HuH-7 (cell line): ENCODE measurements around the gene AGBL1.

ENCODE experiments used
- DNase-seq: peaks from one replicate; pipeline ENCODE4 v3.0.0; 2011; ENCODE audit warnings: low spot score

The AGBL1 gene

DNA sequence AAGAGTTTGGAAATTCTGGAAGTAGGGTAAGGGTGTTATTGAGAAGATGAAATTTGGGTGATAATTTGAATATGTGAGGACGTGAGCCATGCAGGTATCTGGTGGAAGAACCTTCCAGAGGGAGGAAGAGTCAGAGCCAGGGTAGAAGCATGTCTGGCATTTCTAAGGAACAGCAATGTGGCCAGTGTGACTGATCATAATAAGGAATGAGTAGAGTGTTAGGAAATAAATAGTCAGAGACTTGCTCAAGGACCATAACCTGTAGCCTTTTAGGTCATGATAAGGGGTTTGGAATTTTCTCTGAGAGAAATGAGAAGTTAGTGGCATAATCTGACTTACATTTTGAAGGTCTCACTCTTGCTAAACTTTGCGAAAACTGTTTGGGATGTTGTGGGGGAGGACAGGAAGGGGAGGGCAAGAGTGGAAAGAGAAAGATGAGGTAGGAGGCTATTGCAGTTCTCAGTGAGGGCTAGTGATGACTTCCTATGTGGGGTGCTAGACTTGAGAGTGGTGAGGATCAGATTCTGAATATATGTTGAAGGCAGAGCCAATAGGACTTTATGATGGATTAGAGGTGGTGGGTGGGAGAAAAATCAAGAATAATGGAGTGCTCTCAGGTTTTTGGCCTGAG, 568.3 kb downstream of the AGBL1 start:
- DNase-seq = no peak

DNA sequence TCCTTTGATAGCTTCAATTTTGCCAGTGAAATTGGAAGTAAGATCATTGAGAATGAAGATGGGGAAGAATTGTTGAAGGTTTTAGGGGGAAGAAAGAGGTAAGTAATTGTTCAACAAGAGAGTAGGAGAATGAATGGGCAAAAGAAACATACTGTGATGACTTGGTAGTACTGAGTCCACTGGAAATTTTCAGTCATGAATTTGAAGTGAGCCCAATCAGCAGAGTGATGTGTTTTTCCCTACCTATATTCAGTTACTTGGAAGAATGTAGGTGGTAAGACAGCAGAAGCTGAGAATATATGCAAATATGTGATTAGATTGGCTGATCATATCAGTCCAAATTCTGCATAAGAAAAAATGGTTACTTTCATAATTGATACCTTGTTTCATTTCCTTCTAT, 569.6 kb downstream of the AGBL1 start:
- no peak for DNase-seq

DNA sequence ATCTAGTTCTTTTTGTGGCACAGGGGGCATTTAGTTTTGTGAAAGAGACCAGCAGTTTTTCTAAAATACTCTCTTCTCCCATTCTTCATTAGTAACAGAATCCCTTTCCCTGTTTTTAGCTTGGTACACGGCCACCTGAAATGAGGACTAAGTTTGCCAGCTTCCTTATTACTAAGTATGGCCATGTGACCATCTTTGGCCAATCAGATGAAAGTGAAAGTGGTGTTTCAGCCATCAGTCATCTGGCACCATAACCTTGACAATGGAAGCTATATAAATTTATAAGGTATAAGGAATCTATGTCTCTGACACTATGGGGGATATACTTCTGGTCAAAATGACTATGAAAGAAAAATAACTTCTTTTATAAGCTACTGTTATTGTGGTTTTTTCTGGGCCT, 570.4 kb downstream of the AGBL1 start:
- no peak for DNase-seq

DNA sequence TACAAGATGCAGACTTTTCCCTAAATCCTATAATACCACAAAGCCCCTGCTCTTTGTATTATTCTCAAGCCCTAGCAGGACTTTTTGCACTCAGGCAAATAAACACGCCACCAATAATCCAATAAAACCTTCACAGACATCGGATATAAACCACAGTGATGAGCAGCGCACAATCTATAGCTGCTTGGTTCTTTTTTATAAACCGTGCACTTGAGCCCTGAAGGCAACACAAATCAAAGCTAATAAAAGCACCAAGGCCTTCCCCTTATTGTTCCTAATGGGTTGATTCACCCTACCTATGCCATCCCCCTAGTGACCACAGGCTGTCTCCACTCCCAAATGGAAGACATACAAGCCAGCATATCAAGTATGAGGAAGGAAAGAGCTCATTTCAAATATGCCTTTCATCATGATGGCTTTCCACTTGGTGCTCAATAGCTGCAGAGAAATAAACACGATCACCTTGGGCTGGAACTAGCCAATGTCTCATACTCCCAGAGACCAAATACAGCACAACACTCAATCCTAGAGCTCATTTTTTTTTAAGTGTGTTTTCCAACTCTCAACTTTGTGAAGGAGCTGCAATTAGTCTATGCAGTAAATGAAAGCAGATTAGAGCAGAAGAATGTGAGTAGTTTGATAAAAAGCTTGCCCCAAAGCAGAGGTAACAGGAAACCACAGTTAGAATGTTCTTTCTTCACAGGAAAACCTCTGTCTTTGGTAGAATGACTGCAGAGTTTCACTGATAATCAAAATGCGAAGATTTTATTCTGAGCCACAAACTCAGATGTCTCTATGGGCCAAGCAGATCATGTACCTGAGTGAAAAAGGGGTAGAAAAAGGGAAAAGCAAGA, 573.9 kb downstream of the AGBL1 start:
- no peak for DNase-seq

DNA sequence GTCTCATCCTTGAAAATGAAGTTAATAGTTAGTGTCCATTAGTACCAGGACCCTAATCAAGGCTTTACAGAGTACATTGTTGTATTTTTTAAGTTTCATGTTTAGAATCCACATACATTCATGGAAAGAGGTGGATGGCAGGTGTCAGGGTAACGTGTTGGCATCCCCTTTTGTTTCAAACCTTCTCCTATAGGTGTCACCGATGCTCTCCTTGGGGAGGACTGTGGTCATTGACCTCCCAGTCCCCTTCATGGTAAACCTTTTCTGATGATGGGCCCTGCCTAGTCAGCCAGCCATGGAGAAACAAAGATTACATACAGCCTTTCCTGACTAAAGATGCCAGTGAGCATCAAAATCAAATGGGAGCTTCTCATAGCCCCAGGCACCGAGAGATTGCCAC, 574.8 kb downstream of the AGBL1 start:
- no peak for DNase-seq

DNA sequence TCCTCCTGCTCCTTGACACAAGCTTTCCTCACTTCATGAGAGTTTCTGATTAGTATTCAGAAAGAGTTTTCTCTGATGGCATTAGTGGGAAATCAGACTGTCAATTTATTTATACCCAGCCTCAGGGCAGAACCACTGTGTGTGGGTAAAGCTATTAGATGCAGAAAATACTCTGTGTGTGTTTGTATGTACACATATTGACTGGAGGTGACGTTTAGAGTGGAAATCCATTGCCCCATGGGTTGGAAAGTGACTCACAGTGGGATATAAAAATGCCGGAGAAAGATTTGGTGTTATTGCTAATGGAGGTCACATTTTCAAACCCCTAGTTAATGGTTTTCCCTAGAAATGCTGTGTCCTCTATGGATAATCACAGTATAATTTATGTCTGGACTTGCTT, 577.6 kb downstream of the AGBL1 start:
- no peak for DNase-seq

DNA sequence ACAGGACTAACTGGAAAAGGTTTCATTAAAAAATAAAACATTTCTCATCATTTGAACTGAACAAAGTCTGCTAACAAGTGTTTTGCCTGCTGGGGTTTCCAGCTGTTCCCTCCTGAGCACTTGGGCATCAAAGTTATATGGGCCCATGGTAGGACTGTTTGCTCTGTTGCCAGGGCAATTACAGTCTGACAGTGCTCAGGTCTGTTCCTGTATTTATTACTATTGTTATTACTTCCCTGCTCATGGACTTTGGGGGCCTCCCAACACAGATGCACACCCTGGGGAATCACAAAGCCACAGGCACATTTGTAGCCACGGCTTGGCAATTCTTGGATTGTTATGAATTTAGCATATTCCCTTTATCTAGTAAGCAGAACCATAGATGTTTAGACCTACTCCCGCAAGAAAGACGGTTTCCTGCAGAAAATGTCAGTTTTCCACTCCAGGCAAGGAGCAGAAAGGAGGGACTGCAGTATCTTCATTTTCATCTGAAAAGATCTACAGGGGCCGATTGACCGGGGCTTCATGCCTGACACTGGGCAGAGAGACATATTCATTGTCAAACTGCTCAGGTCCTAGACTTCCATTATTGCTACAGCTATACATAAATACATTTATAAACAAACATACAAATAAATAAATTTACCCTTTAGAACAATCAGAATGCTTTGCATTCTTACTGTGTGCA, 580.2 kb downstream of the AGBL1 start:
- DNase-seq = no peak

GRCh38 chr15:86661580-86661979, 581.9 kb downstream of the AGBL1 start:
- no peak for DNase-seq

DNA sequence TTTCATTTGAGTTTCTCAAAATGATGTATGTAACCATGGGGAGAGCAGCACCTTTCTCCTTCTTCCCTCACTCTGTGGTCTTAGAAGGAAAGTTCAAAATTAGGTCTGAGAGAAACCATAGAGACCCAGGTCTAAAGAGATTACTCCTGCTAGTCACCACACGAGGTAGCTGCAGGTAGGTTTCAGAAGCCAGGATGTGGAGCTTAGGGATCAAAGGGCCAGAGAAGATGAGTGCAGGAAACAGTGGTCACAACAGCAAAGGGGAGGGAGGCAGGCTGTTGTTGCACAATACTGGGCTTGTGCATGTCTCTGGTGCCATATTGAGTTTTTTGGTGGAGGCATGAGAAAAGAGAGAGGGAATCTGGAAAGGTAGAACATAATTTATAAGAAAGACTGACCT, 583.6 kb downstream of the AGBL1 start:
- no peak for DNase-seq

- DNase-seq = no peak
These were observed 584.3 kb downstream of the AGBL1 start for GRCh38 chr15:86663979-86664378.

DNA sequence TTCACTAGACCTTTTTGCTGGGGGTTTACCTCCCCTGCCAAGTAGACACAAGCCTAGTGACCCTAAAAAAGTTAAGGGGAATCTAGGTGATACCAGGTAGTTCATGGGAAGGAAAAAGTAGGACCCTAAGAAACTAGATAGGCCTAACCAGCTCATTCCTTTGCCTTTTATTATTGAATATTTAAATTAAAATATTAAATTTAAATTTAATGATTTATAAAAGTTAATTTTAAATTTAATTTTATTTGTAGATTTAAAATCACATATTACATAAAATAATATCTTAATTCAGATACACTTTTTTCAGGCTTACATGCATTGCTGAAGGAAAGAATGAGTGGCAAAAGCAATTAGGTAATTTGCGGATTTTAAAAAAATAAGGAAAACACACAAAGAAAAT, 584.9 kb downstream of the AGBL1 start:
- no peak for DNase-seq

GRCh38 chr15:86676002-86676401, 596.3 kb downstream of the AGBL1 start:
- DNase-seq = no peak

- DNase-seq = no peak
These were observed 597.6 kb downstream of the AGBL1 start for GRCh38 chr15:86677278-86677677.

GRCh38 chr15:86685263-86685662, 605.6 kb downstream of the AGBL1 start:
- DNase-seq = no peak

DNA sequence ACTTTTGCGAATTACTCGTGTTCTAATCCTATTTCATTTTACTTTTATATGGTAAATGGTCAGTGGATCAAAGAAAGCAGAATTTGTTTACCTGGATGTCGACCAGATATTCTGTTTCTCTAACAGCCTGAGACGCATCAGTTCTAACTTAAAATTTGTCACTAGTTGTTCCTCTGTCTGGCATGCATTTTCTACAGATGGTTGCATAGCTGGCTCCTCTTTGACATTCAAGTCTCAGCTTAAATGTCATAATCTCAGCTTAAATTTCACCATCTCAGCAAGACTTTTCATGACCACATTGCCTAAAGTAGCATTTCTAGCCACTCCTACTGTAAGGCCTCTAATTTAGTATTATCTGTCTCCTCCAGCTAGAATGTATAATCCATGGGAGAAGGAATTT, 609.3 kb downstream of the AGBL1 start:
- DNase-seq = no peak

- DNase-seq = no peak
These were observed 610.9 kb downstream of the AGBL1 start for GRCh38 chr15:86690566-86690965.

GRCh38 chr15:86691091-86691663, 611.5 kb downstream of the AGBL1 start:
- no peak for DNase-seq

- DNase-seq = no peak
These were observed 621.4 kb downstream of the AGBL1 start for GRCh38 chr15:86700864-86701610.

GRCh38 chr15:86701611-86701963, 621.9 kb downstream of the AGBL1 start:
- DNase-seq = no peak

DNA sequence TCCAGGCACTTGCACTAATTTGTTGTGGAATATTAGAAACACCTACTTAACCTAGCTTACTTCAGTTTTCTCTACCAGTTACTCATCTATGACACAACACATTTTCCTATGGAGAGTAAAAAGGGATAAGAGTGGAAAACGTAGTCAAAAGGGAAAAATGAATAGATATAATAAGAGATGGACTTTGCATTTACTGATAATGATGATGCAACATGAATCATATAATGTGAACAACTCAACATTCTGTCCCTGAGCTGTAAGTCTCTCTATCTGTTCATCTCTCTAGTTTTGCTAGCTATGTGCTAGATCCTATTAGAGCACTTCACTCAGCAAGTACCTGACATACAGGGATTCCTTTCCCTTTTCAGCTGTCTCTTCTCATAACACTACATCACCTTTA, 627.1 kb downstream of the AGBL1 start:
- DNase-seq = no peak

GRCh38 chr15:86711476-86711875, 631.8 kb downstream of the AGBL1 start:
- DNase-seq = no peak

- no peak for DNase-seq
These were observed 634.6 kb downstream of the AGBL1 start for GRCh38 chr15:86714241-86714640.
